Measurements from ENCODE around the gene C16orf74.

C16orf74 gene

DNA sequence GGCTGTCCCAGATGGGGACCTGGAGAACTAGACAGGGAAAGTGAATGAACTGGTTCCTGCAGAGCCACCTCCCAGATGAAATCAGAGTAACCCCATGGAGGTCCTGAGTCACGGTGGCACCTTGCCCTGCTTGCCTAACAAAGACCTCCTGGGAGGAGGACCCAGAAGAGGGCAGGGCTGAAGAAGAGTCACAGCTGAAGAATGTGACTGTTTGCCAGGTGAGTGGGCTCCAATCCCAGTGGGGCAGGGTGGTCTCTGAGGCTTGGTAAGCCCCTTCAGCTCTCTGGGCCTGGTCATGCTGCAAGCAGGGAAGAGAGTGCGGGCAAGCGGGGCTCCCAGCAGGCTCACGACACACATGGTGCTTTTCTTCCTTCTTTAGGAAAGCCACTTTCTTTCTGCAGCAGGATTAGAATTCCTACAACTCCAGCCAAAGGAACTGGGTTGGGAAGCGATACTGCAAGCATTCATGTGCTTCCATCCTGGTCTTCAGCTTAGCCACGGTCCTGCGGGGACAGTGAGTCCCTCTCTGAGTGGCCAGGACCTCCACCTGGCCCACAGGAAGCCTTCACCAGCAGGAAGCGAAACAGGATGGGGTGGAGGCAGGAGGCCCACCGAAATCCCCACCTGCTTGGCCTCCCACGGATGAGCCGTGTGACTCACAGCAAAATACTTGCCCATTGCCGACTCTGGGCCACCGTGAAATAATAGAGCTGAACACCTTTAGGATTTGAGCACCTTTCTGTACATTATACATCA lies 4.3 kb downstream of the C16orf74 start:
- no peak for DNase-seq

DNA sequence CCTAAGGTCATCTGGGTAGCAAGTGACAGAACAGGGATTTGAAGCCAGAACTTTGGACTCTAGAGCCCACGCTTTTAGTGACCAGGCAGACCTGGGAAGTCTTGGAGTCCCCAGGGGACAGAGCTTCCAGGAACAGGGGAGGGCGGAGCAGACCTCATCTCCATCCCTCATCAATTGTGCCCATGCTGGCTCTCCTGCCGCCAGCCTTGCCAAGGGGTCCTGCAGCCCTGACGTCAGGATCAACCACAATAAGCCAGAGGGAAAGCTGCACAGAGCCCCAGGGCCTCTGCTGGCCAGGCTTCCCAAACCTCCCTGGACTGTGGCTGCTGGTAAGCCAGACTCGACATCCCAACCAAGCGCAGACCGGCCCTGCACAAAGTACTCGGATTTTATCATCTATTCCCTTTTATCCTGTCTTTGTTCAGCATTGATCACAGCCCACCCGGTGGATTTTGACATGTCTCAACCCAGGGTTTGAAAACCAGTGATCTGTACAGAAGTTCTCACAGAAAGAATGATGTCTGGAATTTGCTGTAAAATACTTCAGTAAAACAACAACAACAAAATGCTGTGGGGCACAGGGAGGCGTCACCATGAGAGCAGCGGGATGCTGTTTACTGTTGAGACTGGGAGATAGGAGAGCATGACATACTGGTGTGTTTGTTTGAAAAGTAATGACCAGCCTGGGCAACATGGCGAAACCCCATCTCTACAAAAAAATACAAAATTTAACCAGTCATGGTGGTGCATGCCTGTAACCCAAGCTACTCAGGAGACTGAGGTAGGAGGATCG lies 11.8 kb downstream of the C16orf74 start:
- no peak for DNase-seq

DNA sequence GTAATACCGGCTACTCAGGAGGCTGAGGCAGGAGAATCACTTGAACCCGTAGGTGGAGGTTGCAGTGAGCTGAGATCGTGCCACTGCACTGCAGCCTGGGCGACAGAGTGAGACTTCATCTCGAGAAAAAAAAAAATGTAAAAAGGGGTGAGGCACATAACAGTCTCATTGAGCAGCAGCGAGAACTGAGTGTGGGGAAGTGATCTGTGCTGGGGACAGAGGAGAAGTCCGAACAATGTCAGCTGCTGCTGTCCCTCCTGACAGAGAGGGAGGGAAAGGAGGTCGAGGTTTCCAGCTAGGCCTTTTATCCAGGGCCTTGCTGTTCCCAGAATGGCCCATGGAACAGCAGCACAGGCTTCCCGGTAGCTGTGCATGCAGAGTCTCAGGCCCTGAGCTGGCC lies 14.0 kb downstream of the C16orf74 start:
- DNase-seq, result peak; percentile 24

DNA sequence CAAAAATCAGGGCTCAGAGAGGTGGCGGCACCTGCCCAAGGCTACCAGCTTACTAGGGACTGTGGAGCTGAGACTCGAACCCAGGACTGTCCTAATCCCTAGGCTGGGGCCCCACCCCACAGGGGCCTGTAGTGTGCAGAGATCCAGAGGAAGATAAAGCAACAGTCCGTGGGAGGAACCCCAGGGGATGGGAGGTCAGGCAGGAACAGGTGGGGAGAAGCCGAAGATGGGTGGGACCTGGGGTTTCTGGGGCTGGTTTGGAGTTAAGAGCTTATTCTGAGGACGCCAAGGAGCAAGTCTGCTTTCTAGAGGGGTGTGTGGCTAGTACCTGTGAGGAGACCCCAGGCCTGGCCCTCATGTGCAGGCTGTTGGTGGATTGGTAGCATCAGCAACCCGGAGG lies 14.9 kb downstream of the C16orf74 start:
- DNase-seq, result no peak

DNA sequence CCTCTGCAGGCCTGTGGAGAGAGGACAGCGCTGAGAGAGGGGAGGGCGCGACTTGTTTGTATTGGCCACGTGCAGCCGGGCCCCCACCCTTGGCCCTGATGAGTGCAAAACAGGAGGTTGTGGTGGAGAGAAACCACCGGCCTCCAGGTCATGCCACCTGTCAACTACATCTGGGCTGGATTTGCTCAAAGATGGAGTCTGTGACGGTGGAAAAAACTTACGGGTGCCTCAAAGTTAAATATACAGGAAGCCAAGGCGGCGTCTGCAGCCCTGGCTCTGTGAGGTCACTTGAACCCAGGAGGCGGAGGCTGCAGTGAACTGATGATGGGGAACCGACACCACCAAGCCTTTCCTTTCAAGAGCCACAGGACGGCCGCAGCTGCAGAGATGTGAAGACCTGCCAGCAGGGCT lies 15.7 kb downstream of the C16orf74 start:
- peak; percentile 29 for DNase-seq

DNA sequence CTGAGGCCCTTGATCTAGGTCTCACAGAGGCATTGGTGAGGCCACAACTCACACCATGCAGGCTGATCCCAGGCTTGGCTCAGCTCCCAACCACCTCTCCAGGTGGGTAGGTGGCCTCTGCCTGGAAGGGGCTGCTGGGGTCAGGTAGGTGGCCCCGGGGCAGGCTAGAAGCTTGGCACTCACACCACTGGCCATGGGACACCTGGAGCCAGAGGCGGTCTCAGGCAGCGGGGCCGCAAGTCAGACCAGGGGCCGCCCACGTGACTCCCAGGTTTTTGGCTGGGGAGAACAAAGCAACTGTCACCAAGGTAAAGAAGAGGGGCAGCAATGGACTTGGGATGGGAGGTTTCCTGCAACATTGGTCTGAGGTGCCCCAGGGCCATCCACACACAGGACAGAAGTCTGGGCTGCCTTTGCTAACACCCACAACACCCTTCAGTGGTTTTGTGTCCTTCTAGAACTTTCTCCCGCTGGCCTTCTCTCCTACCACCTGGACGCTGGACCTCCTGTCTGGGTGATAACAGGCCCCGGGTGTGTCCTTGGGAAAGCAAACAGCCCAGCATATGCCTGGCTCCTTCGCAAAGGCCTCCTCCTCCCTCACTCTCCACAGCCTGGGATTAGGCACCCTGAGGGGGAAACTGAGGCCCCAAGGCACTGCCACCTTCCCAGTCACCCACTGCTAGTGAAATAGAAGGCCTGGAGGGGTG lies 16.4 kb downstream of the C16orf74 start:
- DNase-seq, result no peak

DNA sequence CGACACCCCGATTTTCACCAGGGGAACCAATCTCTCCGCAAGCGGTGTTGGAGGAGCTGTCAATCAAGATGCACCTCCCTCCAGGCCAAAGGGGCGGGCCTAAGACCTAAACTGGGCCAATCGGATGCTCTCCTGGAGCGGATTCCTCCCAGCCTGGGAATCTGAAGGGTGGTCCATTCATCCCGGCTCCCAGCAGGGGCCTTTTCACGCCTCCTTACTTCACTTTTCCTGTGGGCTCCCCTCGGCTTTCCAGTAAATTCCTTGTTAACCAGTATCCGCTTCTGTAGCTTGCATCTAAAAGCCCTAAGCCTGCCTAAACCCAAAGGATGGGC lies 17.1 kb downstream of the C16orf74 start:
- peak; percentile 55 for DNase-seq

DNA sequence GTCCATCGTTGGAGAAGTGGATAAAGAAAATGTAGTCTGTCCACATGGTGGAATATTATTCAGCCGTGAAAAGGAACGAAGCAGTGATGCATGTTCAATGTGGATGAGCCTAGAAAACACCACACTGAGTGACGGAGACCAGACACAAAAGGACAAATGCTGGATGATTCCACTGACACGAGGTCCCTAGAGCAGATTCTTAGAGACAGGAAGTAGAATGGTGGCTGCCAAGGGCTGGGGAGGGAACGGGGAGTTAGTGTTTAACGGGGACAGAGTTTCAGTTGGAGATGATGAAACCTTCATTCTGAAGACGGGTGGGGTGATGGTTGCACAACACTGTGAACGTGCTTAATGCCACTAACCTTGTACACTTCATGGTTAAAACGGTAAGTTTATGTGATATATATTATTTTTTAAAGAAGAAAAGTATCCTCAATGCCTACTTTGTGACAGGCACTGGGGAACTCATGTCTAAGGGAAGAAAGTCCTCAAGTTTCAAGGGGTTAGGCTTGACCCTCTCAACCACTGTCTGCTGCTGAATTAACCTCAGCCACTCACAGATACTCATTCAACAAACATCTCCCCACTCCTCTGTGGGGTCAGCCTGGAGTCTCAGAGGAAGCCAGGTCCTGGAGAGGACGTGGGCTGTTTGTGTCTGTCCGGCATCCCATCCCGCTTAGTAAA lies 17.6 kb downstream of the C16orf74 start:
- DNase-seq, result peak; percentile 80

DNA sequence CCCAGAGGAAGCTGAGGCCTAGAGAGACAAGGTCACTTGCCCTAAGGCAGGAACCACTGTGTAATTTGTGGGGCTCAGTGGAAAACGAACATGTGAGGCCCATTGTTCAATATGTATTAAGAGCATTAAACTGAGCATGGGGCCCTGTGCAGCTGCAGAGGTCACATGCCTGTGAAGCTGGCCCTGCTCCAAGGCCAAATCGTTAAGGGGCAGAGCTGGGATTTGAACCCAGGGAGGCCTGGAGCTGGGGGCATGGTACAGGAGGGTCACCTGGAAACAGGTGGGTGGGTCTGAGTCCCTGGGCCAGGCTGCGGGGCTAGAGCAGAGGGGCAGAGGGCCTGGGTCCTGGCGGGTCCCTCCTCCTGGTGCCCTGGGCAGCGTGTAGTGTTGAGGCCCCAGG lies 19.7 kb downstream of the C16orf74 start:
- DNase-seq, result no peak

DNA sequence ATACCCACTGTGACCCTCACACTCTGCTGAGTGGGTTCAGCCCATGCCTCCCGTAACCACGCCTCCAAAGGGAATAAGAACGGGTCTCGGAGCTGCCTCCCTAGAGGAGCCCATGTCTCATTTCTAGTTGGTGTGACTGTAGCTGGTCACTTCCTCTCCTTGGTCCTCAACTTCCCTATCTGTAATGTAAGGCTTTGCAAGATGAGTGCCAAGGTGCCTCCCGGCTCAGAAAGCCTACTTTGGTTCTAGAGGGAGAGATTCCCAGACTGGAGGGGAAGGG lies 20.8 kb downstream of the C16orf74 start:
- DNase-seq, result peak; percentile 70

DNA sequence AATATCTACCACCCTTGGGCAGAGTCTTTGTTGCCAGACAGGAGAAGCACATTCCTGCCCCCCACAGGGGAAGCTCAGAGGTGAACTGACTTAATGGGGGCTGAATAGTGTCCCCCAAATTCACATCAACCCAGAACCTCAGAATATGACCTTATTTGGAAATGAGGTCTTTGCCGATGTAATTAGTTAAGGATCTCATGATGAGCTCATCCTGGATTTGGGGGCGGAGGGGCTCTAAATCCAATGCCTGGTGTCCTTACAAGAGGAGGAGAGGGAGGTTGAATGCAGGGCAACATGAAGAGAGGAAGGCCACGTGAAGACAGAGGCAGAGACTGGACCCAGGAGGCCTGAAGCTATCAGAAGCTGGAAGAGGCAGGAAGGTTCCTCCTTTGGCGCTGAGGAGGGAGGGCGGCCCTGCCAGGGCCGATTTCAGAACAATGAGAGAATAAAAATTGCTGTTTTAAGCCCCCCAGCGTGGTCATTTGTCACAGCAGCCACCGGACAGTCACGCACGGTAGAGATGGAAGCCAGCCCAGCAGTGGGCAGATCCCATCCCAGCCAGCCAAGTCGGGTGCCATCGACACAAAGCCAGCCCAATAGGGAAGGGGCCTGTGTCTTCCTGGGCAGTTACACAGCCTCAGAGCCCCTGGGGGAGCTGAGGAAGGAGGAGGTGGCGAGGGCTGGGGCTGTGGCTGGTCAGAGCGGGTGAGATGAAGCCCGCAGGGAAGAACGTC lies 21.3 kb downstream of the C16orf74 start:
- DNase-seq, result no peak

DNA sequence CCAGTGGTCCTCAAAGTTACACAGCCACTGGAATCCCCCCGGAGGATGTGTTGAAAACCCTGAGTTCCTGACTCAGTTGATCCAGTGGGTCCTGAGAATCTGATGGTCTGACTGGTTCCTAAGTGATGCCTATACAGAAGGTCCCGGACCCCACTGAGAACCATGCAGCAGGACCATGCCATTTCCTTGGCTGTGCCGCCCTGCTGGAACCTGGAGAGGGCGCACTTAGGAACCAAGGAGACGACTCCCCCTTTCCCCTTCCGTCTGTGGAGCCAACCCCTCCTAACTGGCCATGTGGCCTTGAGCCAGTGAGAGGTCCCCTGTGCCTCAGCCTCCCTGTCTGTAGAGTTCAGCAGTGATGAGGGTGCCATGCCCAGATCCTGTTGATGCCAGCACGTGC lies 22.0 kb downstream of the C16orf74 start:
- no peak for DNase-seq

DNA sequence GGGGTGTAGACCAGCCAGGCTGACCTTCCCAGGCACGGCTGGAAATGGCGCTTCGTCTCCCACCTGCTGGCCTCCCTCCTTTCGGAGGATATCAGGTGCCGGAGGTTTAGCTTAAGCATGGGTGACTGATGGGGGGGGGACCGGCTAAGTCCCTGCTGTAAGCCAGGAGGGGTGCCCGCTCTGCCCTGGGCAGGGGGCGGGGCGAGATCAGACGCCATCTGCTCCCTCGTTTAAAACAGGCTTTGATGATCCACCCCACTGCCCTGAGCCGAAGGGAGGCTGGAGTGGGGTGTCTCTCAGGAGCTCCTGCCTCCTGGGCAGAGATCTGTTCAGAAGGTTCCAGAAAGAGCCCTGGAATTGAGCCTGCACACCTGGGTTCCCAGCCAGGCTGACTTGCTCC lies 26.0 kb downstream of the C16orf74 start:
- DNase-seq, result no peak

DNA sequence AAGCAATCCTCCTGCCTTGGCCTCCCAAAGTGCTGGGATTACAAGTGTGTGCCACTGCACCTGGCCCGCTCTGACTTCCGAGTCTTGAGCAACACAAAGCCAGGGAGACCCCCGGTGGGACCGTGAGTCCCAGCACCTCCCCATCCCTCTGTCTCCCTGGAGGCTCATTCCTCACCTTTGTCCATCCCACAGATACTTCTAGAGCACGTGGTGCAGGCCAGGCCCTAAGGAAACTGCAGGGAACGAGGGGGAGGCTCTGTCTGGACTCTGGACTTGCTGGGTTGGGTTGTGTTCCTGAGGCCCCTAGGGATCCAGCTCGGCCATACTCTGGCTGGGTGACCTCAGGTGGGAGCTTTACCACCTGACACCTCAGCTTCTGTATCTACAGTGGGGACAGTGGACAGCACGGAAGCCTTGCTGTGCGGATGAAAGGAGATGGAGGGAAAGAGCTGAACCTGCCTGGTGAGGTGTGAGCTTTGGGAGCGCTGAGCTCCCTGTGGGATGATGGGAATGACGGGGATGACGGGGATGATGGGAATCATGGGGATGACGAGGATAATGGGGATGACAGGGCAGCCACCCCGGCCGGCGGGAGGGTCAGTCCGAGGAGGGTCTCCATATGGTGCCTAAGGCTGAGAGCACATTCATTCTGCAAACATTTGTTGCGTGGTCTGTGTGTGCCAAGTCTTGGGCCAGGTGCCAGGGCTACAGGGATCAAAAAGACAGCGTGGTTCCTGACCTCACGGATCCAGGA lies 26.6 kb downstream of the C16orf74 start:
- no peak for DNase-seq

DNA sequence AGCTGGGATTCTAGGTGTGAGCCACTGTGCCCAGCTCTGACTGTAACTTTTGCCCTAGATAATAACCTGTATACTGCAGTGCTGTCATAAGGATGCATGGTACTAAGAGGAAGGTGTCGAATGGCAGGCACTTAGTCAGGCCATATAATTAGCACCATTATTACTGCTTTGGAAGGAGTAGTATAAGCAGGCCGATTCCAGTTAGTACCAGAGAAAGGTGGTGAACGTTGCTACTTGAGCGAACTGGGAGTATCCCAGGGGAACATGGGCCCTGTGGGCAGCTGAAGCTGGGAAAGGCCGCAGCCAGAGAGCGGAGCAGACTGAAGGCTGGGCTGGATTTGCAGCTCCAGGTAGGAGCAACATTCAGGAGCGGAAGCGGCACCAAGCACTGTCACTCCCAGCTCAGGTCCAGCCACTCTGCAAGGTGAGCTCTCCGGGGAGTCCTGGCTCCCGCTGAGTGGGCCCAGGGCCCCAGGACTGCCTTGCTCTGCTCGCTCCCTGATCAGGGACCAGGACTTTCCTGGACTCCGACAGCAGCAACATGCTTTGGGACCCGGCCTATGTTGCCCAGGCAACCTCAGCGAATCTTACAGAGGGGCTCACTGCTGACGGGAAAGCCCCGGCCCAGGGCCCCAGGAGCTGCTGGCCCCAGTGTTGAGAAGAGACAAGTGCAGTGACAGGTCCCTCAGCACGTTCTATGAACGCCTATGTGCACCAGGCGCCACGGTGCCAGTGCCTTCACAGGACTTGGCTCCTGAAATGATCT lies 28.6 kb downstream of the C16orf74 start:
- DNase-seq, result no peak

DNA sequence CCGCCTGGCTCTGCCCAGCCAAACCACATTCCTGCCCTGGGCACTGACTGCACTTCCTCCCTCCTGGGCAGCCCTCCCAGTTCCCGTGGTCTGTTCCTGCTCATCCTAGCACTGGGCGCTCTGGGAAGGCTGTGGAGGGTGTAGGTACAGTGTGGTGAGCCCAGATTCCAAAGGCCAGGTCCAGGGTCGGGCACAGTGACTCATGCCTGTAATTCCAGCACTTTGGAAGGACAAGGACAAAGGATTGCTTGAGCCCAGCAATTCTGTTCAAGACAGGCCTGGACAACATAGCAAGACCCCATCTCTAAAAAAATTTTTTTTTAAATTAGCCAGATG lies 30.6 kb downstream of the C16orf74 start:
- no peak for DNase-seq

DNA sequence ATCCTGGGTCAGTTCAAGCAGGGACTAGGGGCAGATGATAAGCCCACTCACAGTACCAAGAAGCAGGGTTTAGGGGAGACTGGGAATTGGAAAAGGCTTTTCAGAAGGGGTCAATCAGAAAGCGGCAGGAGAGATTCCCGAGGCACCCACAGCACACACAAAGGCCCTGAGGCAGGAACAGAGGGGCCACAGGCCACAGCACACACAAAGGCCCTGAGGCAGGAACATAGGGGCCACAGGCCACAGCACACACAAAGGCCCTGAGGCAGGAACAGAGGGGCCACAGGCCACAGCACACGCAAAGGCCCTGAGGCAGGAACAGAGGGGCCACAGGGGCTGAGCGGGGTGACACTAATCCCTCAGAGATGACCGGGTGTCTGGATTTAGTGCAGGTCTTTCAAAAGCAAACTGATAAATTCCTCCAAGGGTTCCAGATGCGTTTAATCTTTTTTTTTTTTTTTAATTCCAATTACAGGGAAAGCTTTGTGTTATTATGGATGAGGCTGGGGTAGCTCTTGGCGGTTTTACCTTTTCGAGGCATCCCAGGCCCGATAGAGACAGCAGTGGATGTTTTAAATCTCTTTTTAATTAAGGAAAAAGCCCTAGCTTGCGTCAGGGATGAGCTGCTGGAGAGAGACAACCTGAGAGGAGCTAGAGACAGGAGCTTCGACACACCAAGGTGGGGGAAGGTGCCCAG lies 31.1 kb downstream of the C16orf74 start:
- DNase-seq, result no peak

DNA sequence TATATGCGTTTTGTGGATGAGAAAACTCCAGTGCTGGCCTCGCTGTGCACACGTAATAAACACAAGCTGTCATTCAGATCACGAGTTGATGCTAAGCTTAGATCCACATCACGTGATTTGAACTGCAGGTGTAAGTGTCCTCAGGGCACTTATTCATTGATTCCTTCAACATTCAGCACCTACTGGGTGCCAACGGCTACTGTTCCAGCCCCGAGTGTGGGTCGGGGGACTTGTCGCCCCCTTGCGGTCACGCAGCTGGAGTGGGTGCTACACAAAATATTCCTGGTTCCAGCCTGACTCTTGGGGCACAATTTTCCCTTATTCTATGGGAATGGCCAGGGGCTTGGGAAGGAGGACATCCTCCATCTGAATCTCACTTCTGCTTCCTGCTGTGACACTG lies 32.2 kb downstream of the C16orf74 start:
- DNase-seq, result peak; percentile 4

DNA sequence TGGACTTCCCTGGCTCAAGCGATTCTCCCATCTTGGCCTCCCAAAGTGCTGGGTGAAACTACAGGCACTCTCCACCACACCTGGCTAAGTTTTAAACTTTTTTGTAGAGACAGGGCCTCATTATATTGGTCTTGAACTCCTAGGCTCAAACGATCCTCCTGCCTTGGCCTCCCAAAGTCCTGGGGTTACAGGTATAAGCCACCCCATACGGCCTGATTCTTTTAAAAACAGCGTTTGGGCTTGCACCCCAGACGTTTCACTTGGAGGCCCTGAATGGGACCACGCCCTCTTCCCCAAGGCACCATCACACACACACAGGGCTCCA lies 32.8 kb downstream of the C16orf74 start:
- no peak for DNase-seq

DNA sequence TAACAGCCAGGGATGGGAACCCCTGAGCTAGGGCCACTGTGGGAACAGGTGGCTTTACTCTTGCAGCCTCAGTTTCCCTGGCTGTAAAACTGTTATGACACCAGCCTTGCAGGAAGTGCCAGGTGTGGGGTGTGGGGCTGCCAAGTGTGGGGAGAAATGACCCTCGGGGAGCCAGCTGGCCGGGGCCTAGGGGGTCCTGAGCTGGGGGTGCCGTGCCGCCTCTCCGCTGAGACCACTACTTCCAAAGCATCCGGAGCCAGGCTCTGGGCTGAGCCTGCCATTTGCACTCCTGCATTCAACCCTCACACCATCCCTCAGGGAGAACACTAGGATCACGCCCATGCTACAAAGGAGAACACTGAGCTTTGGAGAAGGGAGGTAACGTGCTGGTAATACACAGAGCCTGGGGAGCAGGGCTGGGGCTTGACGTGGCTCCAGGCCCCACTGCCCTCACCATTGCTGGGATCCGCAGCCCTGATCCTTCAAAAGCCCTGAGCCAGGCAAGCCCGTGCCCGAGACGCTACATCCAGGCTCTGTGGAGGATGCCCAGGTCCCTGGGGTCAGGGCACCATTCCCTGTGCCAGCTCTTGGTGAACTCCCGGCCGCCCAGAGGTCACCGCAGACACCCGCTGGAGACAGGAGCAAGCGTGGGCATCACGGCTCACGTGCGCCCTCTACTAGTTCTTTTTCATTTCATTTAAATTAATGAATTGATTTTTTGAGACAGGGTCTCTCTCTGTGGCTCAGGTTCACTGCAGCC lies 33.3 kb downstream of the C16orf74 start:
- DNase-seq, result peak; percentile 68

Measured in inflammatory macrophage treated with lipopolysaccharide for 4 hours (primary cell).